HL-60 (cell line): ENCODE results near the gene IKZF3.

Experiments used
- GABPA ChIP-seq: IDR thresholded peaks from 2 replicates; pipeline ENCODE4 v1.6.1; 2012; ENCODE audit warnings: low read depth
- POLR2AphosphoS5 ChIP-seq: IDR thresholded peaks from 2 replicates; pipeline ENCODE4 v1.6.1; 2012; ENCODE audit warnings: low read depth
- SPI1 ChIP-seq: IDR thresholded peaks from 2 replicates; pipeline ENCODE4 v1.6.1; 2012; ENCODE audit warnings: low read depth, mild to moderate bottlenecking, borderline replicate concordance
- TF ChIP-seq, protein P1 (sequence below): IDR thresholded peaks from one replicate; pipeline ENCODE4 v1.5.1; 2011; ENCODE audit warnings: low read length, control low read depth, inconsistent platforms; ENCODE audit not compliant: insufficient read depth
- TF ChIP-seq, protein P2 (sequence below): IDR thresholded peaks from 2 replicates; pipeline ENCODE4 v1.6.1; 2012; ENCODE audit warnings: low read depth; ENCODE audit not compliant: insufficient replicate concordance

DNA sequence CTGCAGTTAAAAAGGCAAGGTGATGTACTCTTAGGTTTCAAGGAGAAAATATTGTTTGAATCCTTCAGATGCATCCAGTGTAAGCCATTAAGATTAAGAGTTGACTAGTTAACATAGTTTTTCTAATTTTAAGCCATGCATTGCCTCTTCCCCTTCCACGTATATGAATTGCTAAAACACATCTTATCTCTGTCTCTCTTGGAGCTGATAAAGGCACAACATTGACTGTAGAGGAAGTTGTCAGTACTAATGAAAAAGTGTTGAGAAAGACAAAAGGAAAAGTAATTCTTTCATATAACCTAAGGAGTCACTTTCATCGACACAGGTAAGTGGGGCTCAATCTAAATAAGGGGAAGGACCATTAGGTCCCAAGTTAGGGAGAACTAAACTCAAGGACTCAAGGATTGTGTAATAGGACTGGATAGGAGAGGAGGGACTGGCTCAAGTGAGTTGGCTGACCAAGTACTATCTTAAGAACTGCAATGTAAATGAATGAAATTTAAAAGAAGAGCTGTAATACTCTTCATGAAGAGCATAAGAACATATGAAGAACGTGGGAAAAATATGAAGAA lies 70.7 kb downstream of the IKZF3 start:
- no peak for TF ChIP-seq GABPA
- TF ChIP-seq, protein P1, sequence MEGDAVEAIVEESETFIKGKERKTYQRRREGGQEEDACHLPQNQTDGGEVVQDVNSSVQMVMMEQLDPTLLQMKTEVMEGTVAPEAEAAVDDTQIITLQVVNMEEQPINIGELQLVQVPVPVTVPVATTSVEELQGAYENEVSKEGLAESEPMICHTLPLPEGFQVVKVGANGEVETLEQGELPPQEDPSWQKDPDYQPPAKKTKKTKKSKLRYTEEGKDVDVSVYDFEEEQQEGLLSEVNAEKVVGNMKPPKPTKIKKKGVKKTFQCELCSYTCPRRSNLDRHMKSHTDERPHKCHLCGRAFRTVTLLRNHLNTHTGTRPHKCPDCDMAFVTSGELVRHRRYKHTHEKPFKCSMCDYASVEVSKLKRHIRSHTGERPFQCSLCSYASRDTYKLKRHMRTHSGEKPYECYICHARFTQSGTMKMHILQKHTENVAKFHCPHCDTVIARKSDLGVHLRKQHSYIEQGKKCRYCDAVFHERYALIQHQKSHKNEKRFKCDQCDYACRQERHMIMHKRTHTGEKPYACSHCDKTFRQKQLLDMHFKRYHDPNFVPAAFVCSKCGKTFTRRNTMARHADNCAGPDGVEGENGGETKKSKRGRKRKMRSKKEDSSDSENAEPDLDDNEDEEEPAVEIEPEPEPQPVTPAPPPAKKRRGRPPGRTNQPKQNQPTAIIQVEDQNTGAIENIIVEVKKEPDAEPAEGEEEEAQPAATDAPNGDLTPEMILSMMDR, result no peak
- TF ChIP-seq, protein P2, sequence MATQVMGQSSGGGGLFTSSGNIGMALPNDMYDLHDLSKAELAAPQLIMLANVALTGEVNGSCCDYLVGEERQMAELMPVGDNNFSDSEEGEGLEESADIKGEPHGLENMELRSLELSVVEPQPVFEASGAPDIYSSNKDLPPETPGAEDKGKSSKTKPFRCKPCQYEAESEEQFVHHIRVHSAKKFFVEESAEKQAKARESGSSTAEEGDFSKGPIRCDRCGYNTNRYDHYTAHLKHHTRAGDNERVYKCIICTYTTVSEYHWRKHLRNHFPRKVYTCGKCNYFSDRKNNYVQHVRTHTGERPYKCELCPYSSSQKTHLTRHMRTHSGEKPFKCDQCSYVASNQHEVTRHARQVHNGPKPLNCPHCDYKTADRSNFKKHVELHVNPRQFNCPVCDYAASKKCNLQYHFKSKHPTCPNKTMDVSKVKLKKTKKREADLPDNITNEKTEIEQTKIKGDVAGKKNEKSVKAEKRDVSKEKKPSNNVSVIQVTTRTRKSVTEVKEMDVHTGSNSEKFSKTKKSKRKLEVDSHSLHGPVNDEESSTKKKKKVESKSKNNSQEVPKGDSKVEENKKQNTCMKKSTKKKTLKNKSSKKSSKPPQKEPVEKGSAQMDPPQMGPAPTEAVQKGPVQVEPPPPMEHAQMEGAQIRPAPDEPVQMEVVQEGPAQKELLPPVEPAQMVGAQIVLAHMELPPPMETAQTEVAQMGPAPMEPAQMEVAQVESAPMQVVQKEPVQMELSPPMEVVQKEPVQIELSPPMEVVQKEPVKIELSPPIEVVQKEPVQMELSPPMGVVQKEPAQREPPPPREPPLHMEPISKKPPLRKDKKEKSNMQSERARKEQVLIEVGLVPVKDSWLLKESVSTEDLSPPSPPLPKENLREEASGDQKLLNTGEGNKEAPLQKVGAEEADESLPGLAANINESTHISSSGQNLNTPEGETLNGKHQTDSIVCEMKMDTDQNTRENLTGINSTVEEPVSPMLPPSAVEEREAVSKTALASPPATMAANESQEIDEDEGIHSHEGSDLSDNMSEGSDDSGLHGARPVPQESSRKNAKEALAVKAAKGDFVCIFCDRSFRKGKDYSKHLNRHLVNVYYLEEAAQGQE, result no peak
- no peak for TF ChIP-seq POLR2AphosphoS5
- TF ChIP-seq SPI1, result no peak
